GM18870 (cell line): Measurements from ENCODE around the gene ATP10D.
A peak's percentile ranks its signal among the peaks of the same experiment; 100 is the strongest.
"Not testable (repeated sequence)": the region's sequence is repeated elsewhere in the genome, so short reads cannot be mapped to it uniquely, and the experiment has no call there.

Experiments
- ATAC-seq: cut with Tn5 transposase; IDR thresholded peaks from one replicate; pipeline ENCODE4 v1.9.1; 2021; ENCODE audit warnings: moderate library complexity; ENCODE audit not compliant: unreplicated experiment

Gene ATP10D

GRCh38 chr4:47533689-47534347 is 48.7 kb downstream of the ATP10D start:
- peak; percentile 32 for ATAC-seq

GRCh38 chr4:47534772-47535171 is 49.7 kb downstream of the ATP10D start:
- ATAC-seq: no peak

DNA sequence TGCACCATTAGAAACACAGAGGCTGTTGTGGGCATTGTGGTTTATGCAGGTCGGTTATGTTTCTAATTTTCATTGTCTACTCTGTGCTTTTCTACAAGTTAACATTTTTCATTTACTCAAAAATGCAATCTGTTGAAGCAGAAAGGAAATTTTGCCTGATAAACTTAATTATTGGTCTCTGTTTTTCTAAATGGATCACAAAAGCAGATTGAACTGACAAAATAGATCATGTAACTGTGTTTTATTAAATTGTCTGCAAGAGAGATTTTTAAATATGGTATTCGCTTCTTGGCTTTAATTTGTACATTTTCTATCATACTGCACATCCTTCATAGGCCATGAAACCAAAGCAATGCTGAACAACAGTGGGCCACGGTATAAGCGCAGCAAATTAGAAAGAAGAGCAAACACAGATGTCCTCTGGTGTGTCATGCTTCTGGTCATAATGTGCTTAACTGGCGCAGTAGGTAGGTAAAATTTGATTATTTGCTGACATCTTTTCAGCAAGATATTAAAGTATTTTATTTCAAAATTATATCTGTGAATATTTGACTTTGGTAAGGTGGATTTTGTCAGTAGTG is 50.6 kb downstream of the ATP10D start:
- no peak for ATAC-seq

- ATAC-seq: no peak
Observed at GRCh38 chr4:47536966-47537365, 51.9 kb downstream of the ATP10D start.

DNA sequence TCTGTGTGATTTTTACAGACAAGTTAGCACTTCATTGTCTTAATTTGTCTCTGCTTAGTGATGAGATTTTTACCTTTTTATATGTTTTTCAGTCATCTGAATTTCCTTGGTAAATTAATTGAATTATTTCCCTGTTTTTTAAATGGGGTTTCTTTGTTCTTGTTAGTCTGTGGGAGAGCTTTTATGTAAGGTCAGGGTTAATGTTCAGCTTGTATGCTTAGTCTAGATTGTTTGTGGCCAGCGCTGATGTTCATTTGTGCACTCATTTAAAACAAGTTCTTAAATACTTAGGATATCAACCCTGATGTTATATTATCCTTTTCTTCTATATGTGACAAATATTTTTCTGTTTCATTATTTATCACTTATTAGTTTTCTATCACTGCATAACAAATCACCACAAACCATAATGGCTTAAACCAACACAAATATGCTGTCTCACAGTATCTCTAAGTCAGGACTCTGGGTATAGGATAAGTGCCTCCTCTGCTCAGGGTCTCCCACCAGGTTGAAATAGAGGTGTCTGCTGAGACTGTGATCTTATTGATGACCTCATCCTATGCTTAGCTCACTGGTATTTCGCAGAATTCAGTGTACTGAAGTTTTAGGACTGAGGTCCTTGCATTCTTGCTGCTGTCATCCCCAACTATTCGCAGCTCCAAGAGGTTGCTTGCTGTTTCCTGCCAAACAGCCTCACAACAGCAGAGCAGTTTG is 53.2 kb downstream of the ATP10D start:
- no peak for ATAC-seq

DNA sequence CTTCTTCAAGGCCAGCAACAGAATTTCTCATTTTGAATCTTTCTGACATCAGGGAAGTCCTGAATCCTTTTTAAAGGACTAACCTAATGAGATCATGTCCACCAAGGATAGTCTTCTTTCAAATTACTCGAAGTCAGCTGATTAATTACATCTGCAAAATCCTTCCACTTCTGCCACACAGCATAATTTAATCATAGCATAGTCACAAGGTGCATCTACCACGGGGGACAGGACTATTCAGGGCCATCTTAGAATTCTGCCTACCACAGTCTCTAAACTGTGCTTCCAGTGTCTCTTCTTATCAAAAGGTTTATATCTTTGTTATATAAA is 53.7 kb downstream of the ATP10D start:
- no peak for ATAC-seq

DNA sequence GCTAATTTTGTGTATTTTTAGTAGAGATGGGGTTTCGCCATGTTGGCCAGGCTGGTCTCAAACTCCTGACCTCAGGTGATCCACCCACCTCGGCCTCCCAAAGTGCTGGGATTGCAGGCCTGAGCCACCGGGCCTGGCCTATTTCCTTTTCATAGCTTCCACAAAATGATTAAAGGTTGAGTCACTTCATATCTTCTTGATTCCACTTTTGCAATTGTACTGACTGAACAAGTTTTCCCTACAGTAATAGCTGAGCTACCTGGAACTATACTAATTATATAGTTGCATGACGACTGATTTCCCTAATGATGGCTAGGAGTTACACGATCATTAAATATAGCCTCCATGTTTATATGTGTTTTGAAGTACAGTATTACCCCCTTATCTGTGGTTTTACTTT is 57.6 kb downstream of the ATP10D start:
- not testable (repeated sequence) for ATAC-seq

- no peak for ATAC-seq
Observed at GRCh38 chr4:47543331-47543730, 58.3 kb downstream of the ATP10D start.

- ATAC-seq: not testable (repeated sequence)
Observed at GRCh38 chr4:47550357-47550756, 65.3 kb downstream of the ATP10D start.

DNA sequence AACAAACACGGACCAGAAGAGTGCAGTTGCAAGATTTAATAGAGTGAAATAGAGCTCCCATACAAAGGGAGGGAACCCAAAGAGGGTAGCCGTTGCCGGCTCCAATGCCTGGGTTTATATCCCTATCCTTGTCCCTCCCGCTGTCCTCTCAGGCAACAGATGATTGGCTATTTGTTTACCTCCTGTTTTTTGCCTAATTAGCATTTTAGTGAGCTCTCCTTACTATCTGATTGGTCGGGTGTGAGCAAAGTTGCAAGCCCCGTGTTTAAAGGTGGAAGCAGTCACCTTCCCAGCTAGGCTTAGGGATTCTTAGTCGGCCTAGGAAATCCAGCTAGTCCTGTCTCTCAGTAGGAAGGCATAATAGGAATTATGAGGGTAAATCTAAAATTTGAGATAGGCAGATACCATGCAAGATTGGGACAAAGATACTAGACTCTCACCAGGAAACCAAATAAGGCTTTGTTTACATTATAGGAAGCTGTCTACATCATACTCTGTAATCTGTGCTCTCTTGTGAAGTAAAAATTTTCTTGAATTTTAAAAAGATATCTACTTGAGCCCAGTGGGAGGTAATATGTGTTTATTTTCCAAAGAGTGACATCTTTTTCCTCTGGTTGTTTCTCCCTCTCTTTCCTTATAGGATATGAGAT is 65.9 kb downstream of the ATP10D start:
- no peak for ATAC-seq

DNA sequence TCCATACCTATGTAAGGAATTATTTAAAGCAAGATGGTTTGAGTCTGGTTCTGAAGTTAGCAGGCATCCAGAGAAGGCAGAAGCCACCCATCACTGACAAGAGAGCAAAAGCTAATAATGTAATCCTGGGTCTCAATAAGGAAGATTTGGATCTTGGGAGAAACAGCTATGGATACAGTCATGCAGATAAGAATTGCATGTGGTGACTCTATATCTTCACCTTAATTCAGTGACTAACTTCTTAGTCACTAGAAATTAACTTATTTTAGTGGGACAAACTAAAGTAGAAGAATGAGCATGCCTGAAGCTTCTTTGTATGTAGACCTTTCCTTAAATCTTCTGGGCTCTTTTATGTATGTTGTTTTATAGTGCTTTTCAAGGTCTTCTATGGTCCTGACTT is 66.6 kb downstream of the ATP10D start:
- no peak for ATAC-seq

GRCh38 chr4:47553329-47554125 is 68.5 kb downstream of the ATP10D start:
- no peak for ATAC-seq

DNA sequence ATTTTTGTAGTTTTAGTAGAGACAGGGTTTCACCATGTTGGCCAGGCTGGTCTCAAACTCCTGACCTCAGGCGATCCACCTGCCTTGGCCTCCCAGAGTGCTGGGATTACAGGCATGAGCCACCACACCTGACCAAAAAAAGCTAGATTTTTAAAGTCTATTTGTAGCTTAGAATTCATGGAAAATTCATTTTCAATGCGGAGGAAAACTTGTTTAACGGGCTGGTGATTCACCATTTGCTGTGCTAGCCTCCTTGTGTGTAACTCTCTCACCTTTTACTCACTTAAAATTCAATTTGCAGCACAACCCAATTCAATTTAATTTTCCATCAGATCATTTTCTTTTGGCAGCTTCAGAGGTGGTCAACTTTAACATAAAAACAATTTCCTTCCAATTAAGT is 70.8 kb downstream of the ATP10D start:
- ATAC-seq: not testable (repeated sequence)

DNA sequence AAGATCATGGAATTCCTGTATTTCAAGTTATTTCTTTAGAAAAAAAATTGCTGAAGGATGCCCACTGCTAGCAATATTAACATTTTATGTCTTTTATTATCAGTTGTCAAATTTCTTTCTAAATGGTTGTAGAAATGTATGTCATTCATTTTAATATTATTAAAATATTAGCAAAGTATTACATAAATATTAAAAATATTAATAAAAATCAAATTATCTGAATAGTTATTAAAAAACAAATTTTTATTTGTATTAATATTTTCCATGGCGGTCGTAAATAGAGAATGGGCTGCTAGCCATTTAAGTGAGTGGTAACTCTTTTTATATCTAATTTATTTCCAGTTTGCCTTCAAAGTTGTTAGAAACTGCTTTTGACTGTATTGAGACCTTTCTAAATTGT is 72.2 kb downstream of the ATP10D start:
- ATAC-seq: no peak

- ATAC-seq: no peak
Observed at GRCh38 chr4:47560682-47561081, 75.6 kb downstream of the ATP10D start.

DNA sequence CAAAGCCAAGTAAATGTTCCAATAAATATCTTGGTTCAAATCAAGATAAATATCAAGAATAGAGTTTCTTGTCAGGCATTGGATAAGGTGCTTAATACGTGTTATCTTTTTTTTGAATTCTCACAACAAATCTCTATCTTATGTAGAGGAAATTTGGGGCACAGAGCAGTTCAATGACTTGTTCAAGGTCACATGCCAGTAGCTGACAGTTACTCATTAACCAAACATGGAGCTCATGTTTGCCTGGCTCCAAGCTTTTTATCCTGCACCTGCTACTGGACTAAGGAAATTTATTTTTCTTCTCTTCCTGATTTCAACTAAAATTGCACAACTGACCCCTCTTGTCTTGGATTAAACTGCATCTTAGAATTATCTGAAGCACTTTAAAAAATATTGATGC is 76.3 kb downstream of the ATP10D start:
- no peak for ATAC-seq

DNA sequence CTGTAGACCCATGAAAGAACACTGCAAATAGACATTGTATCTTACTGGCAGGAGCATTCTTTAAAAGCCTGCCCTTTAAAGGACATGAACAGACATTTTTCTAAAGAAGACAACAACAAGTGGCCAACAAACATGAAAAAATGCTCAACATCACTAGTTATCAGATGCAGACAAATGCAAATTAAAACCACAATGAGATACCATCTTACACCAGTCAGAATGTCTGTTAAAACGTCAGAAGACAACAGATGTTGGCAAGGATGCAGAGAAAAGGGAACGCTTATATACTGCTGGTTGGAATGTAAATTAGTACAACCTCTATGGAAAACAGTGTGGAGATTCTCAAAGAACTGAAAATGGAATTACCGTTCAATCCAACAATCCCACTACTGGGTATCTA is 77.2 kb downstream of the ATP10D start:
- no peak for ATAC-seq

GRCh38 chr4:47566566-47566965 is 81.5 kb downstream of the ATP10D start:
- ATAC-seq: no peak

GRCh38 chr4:47566969-47567368 is 81.9 kb downstream of the ATP10D start:
- ATAC-seq: no peak

- no peak for ATAC-seq
Observed at GRCh38 chr4:47567511-47567910, 82.4 kb downstream of the ATP10D start.

GRCh38 chr4:47570816-47571215 is 85.7 kb downstream of the ATP10D start:
- no peak for ATAC-seq
